GM18519 (cell line): ENCODE results near the gene GRID2.

Source experiments
- ATAC-seq: cut with Tn5 transposase; IDR thresholded peaks from one replicate; pipeline ENCODE4 v1.9.1; 2021; ENCODE audit warnings: mild to moderate bottlenecking, moderate library complexity; ENCODE audit not compliant: unreplicated experiment, low FRiP score

Gene GRID2

GRCh38 chr4:93761286-93761685, 1457.5 kb downstream of the GRID2 start:
- no peak for ATAC-seq

- peak; percentile 74 for ATAC-seq
Measured at GRCh38 chr4:93764639-93765246, 1461.0 kb downstream of the GRID2 start.

GRCh38 chr4:93767917-93768316, 1464.2 kb downstream of the GRID2 start:
- no peak for ATAC-seq

GRCh38 chr4:93770201-93770600, 1466.4 kb downstream of the GRID2 start:
- no peak for ATAC-seq

GRCh38 chr4:93771640-93772411, 1468.1 kb downstream of the GRID2 start:
- no peak for ATAC-seq

- ATAC-seq, result no peak
Measured at GRCh38 chr4:93772858-93773257, 1469.1 kb downstream of the GRID2 start.

- no peak for ATAC-seq
Measured at GRCh38 chr4:93775551-93775950, 1471.8 kb downstream of the GRID2 start.

GRCh38 chr4:93776386-93777080, 1472.8 kb downstream of the GRID2 start:
- ATAC-seq, result no peak

- ATAC-seq, result no peak
Measured at GRCh38 chr4:93777081-93777460, 1473.3 kb downstream of the GRID2 start.

GRCh38 chr4:93779228-93779627, 1475.5 kb downstream of the GRID2 start:
- no peak for ATAC-seq

- ATAC-seq, result no peak
Measured at GRCh38 chr4:93780080-93780479, 1476.3 kb downstream of the GRID2 start.

- ATAC-seq, result no peak
Measured at GRCh38 chr4:93781198-93781597, 1477.4 kb downstream of the GRID2 start.

- no peak for ATAC-seq
Measured at GRCh38 chr4:93786149-93786548, 1482.4 kb downstream of the GRID2 start.

GRCh38 chr4:93788712-93789111, 1484.9 kb downstream of the GRID2 start:
- peak; percentile 72 for ATAC-seq

- ATAC-seq, result peak; percentile 76
Measured at GRCh38 chr4:93791570-93792195, 1487.9 kb downstream of the GRID2 start.

- ATAC-seq, result no peak
Measured at GRCh38 chr4:93802045-93802444, 1498.3 kb downstream of the GRID2 start.

- ATAC-seq, result no peak
Measured at GRCh38 chr4:93809773-93810172, 1506.0 kb downstream of the GRID2 start.

- ATAC-seq, result no peak
Measured at GRCh38 chr4:93810340-93810992, 1506.7 kb downstream of the GRID2 start.

- no peak for ATAC-seq
Measured at GRCh38 chr4:93813092-93813491, 1509.3 kb downstream of the GRID2 start.

- ATAC-seq, result no peak
Measured at GRCh38 chr4:93814141-93814540, 1510.4 kb downstream of the GRID2 start.

- ATAC-seq, result no peak
Measured at GRCh38 chr4:93814722-93815121, 1511.0 kb downstream of the GRID2 start.
